Measurements from ENCODE around the gene IFITM5.
"Not testable (repeated sequence)": the region's sequence is repeated elsewhere in the genome, so short reads cannot be mapped to it uniquely, and the experiment has no call there.

Gene IFITM5

DNA sequence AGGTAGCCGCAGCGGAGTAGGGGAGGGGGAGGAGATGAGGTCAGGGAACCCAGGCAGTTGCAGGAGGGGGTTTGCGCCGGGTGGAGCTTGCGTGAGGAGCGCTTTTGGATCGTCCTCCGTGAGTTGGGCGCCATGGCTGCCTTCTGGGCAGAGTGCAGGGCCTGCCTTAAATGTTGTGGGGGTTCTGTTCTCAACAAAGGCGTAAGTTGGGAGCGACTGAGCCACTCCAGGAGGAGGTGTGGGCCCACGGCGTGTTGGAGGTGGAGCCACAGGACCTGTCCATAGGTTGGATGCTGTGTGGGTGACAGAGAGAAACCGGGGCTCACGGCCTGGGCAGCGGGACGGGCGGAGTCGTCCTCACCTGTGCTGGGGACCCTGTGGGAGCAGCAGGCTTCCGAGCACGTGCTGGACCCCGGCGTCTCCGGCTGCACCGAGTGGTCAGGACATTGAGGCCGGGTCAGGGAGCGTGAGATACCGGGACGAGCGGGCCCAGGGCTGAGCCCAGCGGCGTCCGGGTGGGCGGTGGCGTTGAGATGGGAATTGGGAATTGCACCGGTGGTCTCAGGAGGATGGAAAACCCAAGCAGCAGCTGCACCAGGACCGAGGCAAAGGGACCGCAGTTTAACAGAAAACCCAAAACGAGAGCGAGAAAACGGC lies 11.4 kb downstream of the IFITM5 start:
- intact Hi-C loops (cut with DNase I) = no loop called here
- peak in 5 of 10 donors; percentile 6 to 82 (median 50) for DNase-seq

DNA sequence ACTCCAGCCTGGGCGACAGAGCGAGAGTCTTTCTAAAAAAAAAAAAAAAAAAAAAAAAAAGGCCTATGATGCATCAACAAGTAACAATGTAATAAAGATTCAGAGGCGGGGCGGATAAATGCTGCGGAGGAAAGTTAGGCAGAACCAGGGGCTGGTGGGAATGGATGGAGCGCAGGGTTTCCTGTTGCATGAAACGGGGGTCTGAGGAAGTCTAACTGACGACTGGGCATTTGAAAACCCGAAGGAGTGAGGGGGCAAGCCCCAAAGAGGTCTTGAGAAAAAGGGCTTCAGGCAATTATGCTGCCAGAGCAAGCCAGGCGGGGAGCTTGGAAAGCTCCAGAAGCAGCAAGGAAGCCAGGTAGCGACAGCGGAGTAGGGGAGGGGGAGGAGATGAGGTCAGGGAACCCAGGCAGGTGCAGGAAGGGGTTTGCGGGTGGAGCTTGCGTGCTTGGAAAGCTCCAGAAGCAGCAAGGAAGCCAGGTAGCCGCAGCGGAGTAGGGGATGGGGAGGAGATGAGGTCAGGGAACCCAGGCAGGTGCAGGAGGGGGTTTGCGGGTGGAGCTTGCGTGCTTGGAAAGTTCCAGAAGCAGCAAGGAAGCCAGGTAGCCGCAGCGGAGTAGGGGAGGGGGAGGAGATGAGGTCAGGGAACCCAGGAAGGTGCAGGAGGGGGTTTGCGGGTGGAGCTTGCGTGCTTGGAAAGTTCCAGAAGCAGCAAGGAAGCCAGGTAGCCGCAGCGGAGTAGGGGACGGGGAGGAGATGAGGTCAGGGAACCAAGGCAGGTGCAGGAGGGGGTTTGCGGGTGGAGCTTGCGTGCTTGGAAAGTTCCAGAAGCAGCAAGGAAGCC lies 12.1 kb downstream of the IFITM5 start:
- intact Hi-C loops (cut with DNase I) = not testable (repeated sequence)
- DNase-seq = peak in 5 of 10 donors; percentile 2 to 81 (median 43)

DNA sequence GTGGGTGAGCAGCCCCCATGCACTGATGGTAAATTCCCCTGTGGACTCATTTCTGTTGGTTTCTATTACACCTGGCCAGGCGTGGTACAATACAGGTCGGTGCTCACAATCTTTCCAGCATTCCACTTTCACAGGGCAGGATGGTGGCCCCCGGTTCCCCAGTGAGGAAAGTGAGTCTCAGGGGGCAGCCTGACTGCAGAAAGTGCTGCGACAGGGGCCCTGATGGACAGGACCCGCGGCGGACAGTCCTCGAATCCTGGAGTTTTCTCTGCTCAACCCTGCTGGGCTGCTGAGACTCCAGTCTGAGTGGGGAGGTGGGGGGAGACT lies 13.5 kb downstream of the IFITM5 start:
- intact Hi-C loops (cut with DNase I) = no loop called here
- peak in 2 of 10 donors; percentile 30 to 57 for DNase-seq

DNA sequence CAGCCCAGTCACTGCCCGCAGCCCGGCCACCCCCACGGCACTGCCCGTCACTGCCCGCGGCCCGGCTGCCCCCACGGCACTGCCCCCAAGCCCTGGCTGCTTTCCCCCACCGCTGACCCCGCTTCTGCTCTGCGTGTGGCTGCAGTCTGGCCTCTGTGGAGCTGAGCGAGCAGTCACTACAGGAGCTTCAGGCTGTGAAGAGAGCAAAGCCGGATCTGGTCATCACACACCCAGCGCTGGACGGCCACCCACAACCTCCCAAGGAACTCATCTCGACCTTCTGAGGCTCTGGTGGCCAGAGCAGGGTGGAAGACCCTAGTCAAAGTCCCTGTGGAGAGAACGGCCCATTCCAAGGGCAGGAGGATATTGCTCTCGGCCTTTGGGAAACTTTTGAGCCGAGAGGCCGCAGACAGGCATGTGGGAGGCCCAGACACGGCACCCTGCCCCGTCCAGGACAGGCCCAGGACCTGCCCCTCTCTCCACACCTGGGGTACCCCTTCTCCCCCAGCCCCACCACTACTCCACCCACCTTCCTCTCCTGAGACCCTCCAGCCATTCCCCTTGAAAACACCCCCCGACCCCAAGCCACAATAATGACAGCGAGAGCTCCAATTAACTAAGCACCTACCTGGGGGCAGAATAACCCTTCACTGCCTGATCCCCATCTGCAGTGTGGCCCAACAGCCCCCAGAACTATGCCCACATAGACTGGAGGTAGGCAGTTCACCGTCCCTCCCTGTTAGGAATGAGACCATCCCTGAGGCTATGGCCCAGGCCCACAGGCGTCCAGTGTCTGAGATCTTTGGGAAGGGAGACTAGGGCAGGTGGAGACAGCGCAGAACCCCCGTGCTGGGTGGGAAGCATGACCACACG lies 14.1 kb downstream of the IFITM5 start:
- peak in 4 of 10 donors; percentile 5 to 76 (median 29) for DNase-seq
- intact Hi-C loops (cut with DNase I) = no loop called here

DNA sequence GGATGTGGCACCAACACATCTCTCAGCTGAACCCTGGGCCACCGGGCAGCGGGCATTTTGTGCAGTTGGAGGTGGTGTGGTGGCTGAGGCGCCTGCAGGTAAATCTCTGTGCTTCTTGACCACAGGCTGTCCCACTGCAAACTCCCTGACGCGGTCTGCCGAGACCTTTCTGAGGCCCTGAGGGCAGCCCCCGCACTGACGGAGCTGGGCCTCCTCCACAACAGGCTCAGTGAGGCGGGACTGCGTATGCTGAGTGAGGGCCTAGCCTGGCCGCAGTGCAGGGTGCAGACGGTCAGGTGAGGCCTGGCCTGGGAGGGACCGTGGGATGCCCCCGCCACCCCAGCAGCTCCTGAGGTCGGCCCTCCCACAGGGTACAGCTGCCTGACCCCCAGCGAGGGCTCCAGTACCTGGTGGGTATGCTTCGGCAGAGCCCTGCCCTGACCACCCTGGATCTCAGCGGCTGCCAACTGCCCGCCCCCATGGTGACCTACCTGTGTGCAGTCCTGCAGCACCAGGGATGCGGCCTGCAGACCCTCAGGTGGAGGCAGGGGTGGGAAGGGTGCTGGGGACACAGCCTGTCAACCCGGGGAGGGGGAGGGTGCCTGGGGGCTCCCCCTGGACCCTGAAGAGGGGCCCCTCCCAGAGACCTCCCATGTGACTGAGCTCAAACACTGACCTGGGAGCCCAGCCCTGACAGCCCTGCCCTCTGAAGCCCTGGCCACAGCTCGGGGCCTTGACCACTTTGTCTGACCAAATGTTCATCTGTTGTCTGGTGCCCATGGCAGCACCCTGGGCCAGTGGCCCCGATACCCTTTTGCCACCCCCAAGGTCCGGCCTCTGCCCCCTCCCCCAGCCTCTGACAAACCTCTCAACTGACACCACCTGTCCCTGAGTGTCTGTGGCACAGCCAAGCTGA lies 15.0 kb downstream of the IFITM5 start:
- intact Hi-C loops (cut with DNase I) = no loop called here
- DNase-seq = peak in 6 of 10 donors; percentile 4 to 80 (median 40)

DNA sequence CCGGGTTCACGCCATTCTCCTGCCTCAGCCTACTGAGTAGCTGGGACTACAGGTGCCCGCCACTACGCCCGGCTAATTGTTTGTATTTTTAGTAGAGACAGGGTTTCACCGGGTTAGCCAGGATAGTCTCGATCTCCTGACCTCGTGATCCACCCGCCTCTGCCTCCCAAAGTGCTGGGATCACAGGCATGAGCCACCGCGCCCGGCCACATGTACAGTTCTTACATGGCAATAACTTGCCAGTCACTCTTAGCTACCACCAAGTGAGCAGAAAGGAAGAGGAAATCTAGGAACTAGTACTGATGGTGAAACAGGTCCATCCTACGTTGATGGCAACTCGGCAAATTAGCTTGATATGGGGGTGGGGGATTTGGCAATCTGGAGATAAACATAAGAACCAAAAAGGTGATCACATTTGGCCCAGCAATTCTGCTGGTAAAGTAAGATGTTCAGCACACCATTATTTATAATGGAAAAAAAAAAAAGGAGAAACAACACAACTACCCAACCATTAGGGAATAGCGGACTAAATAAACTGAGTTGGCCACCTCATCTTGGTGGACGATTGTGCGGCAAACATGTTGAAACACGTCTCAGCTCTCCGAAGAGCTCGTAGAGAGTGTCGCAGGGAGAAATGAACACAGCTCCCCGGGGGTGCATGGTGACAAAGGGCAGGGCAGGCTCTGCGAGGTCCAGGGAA lies 15.8 kb downstream of the IFITM5 start:
- DNase-seq = peak in 2 of 10 donors; percentile 27 to 47
- intact Hi-C loops (cut with DNase I) = no loop called here

DNA sequence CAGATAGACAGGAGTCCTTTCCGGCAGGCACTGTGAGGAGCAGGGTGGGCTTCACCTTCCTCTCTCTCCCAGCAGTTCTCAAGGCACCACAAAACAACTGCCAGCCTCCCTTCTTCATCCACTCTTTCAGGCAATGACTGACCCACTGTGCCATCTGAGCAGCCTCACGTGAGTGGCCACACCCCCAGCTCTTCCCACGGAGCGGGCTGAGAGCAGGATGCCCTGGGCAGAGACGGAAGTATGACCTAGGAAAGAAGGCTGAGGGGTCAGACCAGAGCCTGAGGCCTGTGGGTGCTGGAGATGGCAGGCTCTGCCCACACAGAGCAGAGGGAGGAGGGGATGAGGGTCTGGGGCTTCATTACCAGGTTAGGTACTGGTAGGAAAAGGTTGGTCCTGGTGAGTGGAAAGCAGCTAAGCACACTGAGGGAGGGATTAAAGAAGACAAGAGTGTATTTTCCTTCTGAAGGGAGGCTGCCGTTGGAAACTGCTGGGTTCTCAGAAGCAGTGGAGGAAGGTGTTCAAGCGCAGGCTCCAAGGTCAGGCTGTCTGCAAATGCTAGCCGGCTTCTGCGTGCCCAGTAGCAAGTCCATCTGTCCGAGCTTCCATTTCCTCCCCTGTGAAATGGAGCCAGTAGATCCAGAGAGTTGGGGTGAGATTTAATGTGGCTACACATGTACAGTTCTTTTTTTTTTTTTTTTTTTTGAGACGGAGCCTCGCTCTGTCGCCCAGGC lies 16.5 kb downstream of the IFITM5 start:
- peak in 3 of 10 donors; percentile 1 to 49 (median 40) for DNase-seq
- intact Hi-C loops (cut with DNase I) = no loop called here

DNA sequence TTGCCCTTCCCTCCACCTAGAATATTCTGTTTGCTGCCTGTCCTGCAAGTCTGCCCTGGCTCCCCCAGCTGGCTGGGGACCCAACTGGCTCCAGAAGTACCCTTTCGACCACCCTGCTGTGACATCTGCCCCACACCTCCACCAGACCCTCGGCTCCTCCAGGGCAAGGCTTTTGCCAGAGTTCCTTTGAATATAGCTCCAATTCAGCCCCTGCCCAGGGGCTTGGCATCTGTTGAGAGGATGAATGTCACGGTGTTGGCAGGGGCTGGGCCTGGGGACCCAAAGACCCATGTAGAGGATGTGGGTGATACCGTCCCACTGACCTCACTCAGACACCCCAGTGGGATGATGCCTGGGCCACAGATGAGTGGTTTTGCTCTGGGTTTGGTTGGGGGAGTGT lies 17.2 kb downstream of the IFITM5 start:
- intact Hi-C loops (cut with DNase I) = no loop called here
- peak in 3 of 10 donors; percentile 1 to 43 (median 42) for DNase-seq

DNA sequence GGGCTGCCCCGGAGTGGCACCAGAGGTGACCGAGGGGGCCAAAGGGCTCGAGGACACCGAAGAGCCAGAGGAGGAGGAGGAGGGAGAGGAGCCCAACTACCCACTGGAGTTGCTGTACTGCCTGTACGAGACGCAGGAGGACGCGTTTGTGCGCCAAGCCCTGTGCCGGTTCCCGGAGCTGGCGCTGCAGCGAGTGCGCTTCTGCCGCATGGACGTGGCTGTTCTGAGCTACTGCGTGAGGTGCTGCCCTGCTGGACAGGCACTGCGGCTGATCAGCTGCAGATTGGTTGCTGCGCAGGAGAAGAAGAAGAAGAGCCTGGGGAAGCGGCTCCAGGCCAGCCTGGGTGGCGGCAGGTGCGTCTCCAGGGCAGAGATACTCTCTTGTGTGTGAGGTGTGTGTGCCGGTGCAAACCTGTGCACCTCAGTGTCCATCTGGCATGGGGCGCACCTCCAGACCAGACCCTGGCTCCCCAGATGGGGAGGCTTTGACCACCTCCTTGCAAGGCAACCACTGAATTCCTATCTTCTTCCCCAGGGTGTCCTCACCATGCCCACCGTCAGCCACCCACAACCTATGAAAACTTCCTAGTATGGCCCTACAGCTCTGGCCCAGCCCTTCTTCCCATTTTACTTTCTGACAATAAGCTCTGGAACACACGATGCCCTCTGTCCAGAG lies 17.7 kb downstream of the IFITM5 start:
- intact Hi-C loops (cut with DNase I) = no loop called here
- DNase-seq = peak in 2 of 10 donors; percentile 25 to 77

DNA sequence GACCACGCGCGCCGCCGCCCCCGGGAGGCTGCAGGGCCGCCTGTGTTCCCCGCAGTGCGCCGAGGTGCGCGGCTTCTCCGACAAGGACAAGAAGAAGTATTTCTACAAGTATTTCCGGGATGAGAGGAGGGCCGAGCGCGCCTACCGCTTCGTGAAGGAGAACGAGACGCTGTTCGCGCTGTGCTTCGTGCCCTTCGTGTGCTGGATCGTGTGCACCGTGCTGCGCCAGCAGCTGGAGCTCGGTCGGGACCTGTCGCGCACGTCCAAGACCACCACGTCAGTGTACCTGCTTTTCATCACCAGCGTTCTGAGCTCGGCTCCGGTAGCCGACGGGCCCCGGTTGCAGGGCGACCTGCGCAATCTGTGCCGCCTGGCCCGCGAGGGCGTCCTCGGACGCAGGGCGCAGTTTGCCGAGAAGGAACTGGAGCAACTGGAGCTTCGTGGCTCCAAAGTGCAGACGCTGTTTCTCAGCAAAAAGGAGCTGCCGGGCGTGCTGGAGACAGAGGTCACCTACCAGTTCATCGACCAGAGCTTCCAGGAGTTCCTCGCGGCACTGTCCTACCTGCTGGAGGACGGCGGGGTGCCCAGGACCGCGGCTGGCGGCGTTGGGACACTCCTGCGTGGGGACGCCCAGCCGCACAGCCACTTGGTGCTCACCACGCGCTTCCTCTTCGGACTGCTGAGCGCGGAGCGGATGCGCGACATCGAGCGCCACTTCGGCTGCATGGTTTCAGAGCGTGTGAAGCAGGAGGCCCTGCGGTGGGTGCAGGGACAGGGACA lies 18.4 kb downstream of the IFITM5 start:
- DNase-seq = peak in 4 of 10 donors; percentile 8 to 79 (median 44)
- intact Hi-C loops (cut with DNase I) = no loop called here

DNA sequence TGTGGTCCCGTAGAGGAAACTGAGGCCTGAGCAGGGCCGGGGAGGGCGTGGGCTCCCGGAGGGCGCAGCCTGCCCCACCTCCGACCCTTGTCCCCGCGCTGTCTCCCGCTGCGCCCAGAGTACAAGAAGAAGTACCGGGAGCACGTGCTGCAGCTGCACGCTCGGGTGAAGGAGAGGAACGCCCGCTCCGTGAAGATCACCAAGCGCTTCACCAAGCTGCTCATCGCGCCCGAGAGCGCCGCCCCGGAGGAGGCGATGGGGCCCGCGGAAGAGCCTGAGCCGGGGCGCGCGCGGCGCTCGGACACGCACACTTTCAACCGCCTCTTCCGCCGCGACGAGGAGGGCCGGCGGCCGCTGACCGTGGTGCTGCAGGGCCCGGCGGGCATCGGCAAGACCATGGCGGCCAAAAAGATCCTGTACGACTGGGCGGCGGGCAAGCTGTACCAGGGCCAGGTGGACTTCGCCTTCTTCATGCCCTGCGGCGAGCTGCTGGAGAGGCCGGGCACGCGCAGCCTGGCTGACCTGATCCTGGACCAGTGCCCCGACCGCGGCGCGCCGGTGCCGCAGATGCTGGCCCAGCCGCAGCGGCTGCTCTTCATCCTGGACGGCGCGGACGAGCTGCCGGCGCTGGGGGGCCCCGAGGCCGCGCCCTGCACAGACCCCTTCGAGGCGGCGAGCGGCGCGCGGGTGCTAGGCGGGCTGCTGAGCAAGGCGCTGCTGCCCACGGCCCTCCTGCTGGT lies 19.2 kb downstream of the IFITM5 start:
- intact Hi-C loops (cut with DNase I) = no loop called here
- peak in 2 of 10 donors; percentile 2 to 80 for DNase-seq

DNA sequence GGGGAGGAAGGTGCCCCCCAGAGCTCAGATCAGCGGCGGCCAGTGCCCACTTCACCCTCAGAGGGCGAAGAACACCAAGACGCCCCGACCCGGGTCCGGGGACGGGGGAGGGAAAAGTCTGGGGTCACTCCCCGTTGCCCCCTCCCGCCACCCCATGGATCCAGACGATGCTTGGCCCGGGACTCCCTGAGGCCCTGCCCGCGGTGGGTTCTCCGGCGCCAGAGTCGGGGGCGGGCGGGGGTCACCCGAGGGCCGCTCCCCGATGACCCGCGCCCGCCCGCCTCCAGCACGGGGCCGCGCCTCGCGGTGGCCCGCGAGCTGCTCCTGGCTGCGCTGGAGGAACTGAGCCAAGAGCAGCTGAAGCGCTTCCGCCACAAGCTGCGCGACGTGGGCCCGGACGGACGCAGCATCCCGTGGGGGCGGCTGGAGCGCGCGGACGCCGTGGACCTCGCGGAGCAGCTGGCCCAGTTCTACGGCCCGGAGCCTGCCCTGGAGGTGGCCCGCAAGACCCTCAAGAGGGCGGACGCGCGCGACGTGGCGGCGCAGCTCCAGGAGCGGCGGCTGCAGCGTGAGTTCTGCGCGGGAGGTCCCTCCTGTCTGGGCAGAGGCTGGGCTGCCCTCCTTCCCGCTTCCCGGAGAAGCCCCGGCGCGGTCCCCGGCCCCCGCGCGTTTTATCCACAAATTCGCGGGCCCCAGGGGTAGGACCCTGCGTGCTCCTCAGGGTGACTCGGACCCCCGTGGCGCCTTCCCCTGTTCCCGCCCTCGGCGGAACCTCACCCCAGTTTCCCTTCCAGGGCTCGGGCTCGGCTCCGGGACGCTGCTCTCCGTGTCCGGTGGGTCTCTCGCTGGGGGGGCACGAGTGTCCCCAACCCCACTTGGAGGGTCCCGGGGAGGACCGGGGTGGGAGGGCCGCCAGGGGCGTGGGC lies 20.0 kb downstream of the IFITM5 start:
- peak in 3 of 10 donors; percentile 5 to 77 (median 71) for DNase-seq
- intact Hi-C loops (cut with DNase I) = no loop called here

DNA sequence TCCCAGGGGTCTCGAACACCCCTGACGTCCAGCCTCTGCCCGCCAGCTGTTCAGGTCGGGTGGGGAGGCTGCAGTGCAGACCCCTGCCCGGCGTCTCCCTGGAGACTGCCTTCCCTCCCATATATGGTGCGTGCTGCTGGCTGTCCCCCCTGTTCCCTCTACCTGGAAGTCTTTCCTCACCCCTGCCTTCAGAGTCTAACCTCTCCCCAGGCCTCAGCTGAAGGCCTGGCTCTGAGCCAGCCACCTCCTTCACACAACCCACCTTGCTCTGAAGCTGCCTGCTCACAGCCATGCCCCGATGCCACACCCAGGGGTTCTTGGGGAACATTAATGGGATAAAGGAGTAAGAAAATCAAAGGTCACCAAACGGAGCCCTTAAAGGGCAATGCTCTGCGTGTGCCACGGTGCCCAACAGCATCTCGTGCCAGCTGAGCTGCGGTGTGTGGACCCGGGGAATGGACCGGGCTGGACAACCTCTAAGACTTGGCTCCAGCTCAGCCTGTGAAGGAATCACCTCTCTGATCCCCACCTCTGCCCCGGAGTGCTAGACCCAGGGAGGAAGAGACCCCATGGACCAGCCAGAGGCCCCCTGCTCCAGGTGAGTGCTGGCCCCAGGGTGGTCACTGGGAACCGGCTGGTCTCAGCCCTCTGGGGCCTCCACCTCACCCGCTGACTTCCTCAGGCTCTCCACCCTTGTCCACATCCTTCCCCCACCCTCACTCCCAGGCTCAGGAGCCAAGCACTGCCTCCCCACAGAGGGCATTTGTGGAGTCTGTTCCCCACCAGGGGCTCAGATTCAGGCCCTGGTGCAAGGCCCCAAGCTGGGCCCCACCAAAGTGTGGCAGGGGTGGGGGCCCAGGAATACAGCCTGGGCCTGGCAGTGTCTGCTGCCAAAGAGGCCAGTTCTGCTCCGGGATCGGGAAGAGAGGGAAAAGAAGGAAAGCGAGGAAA lies 21.1 kb downstream of the IFITM5 start, which contains the start of gene NLRP6:
Gene NLRP6, plus strand, starts transcription at position 407 of the 951 bp plus-strand sequence. Its CDS starts 163 bp downstream, at position 570.
- DNase-seq = peak in 3 of 10 donors; percentile 11 to 72 (median 61)
- intact Hi-C loops (cut with DNase I) = no loop called here

DNA sequence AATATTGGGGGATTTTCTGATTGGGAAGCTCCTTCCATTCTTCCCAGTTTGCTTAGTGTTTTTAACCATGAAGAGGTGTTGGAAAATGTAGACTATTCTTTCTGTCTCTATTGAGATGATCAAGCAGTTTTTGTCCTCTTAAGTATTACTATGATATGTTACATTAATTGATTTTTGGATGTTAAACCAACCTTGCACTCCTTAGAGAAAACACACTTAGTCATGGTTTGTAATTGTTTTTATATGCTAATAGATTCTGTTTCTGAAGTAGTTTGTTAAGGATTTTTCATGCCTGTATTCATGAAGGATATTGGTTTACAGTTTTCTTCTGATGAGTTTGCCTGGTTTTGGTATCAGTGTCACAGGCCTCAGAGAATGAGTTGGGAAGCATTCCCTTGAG lies 23.1 kb downstream of the IFITM5 start:
- no peak for DNase-seq

More for the DNA sequence above, 23.1 kb downstream of the IFITM5 start:
- intact Hi-C loops (cut with DNase I) = no loop called here

Data from posterior cingulate gyrus (tissue), 11 donors.